ENCODE measurements around the gene CCL1. TPM values are rescaled to one million over a fixed set of nuclear protein-coding genes. Genes with fewer than 3 reads are reported as not detected.
A peak's percentile ranks its signal among the peaks of the same experiment; 100 is the strongest.

CCL1 gene
- polyA plus RNA-seq, 3 donors: not detected

GRCh38 chr17:34387566-34387965 is 24.5 kb upstream of the CCL1 start:
- no peaks in the 10 kb centered on the region for H3K9me3 Mint-ChIP-seq
- peak overlapping the region; percentile 32 to 69 for H3K27ac ChIP-seq (ENCODE audit: low read depth in 1 of 2, low read length in 2 of 2)
- no peak overlapping the region for H2AFZ ChIP-seq (ENCODE audit: insufficient read depth, low read depth, low read length, poor library complexity, severe bottlenecking)
- no peaks in the 10 kb centered on the region for H3K27me3 ChIP-seq (ENCODE audit: control insufficient read depth in 2 of 2, insufficient read depth in 2 of 2, low read length in 2 of 2)
- 96% methylated on average over 2 of the region's 5 CpGs for WGBS (ENCODE audit: insufficient coverage)
- peaks cover 28% of the 10 kb centered on the region for H3K4me1 Mint-ChIP-seq
- no peaks in the 10 kb centered on the region for H4K20me1 ChIP-seq (ENCODE audit: insufficient read depth, low read length)
- no peak for TF ChIP-seq CTCF (IDR thresholded peaks at IDR 0.05)
- H3K4me1 ChIP-seq (ENCODE audit: control insufficient read depth in 1 of 2, insufficient read depth in 2 of 2, low read length in 2 of 2): peaks cover 21 to 25% of the 10 kb centered on the region in 2 donors
- H3K4me3 Mint-ChIP-seq: no peak overlapping the region
- no peaks in the 10 kb centered on the region for H3K36me3 Mint-ChIP-seq
- peak overlapping the region in 5 of 7 donors; percentile 64 to 90 (median 75) for H3K27ac Mint-ChIP-seq
- DNase-seq: no peak
- H3K9me3 ChIP-seq (replicated peaks in 1 of 2; ENCODE audit: control insufficient read depth in 1 of 2, insufficient read depth in 1 of 2, low read length in 2 of 2): no peaks in the 10 kb centered on the region
- H3K4me3 ChIP-seq (replicated peaks in 1 of 3; ENCODE audit: low read depth in 2 of 3, low read length in 3 of 3): no peak overlapping the region
- H3K4me2 ChIP-seq (replicated peaks; ENCODE audit: extremely low read depth, low read length, poor library complexity, severe bottlenecking): peak overlapping the region; percentile 22
- intact Hi-C loops (cut with micrococcal nuclease): no loop called here
- no peaks in the 10 kb centered on the region for H3K79me2 ChIP-seq (ENCODE audit: insufficient read depth, low read length)
- H3K9ac ChIP-seq (ENCODE audit: insufficient read depth, low read length, poor library complexity, severe bottlenecking): no peak overlapping the region
- peaks cover 2 to 5% (median 4%) of the 10 kb centered on the region in 3 donors for H3K27me3 Mint-ChIP-seq (ENCODE audit: low read depth in 3 of 3)
- H3K36me3 ChIP-seq (replicated peaks in 1 of 2; ENCODE audit: control insufficient read depth in 1 of 2, insufficient read depth in 2 of 2, low read length in 2 of 2): no peaks in the 10 kb centered on the region

- peaks cover 33% of the 10 kb centered on the region for H3K4me1 Mint-ChIP-seq
- Histone ChIP-seq H3K36me3 (replicated peaks in 1 of 2; ENCODE audit: control insufficient read depth in 1 of 2, insufficient read depth in 2 of 2, low read length in 2 of 2) (no peaks in the 10 kb centered on the region), H3K4me2 (replicated peaks; ENCODE audit: extremely low read depth, low read length, poor library complexity, severe bottlenecking) (peak overlapping the region; percentile 22), H3K4me3 (replicated peaks in 1 of 3; ENCODE audit: low read depth in 2 of 3, low read length in 3 of 3) (no peak overlapping the region), H4K20me1 (ENCODE audit: insufficient read depth, low read length) (no peaks in the 10 kb centered on the region), H3K27ac (ENCODE audit: low read depth in 1 of 2, low read length in 2 of 2) (peak overlapping the region; percentile 32 to 69), H3K79me2 (ENCODE audit: insufficient read depth, low read length) (no peaks in the 10 kb centered on the region), H3K9me3 (replicated peaks in 1 of 2; ENCODE audit: control insufficient read depth in 1 of 2, insufficient read depth in 1 of 2, low read length in 2 of 2) (no peaks in the 10 kb centered on the region), H3K4me1 (ENCODE audit: control insufficient read depth in 1 of 2, insufficient read depth in 2 of 2, low read length in 2 of 2) (peaks cover 26 to 30% of the 10 kb centered on the region in 2 donors), H3K27me3 (ENCODE audit: control insufficient read depth in 2 of 2, insufficient read depth in 2 of 2, low read length in 2 of 2) (no peaks in the 10 kb centered on the region), H3K9ac (ENCODE audit: insufficient read depth, low read length, poor library complexity, severe bottlenecking) (no peak overlapping the region), H2AFZ (ENCODE audit: insufficient read depth, low read depth, low read length, poor library complexity, severe bottlenecking) (no peak overlapping the region)
- 100% methylated on average over 1 of the region's 5 CpGs for WGBS (ENCODE audit: insufficient coverage)
- H3K27me3 Mint-ChIP-seq (ENCODE audit: low read depth in 3 of 3): peaks cover 2 to 4% (median 4%) of the 10 kb centered on the region in 3 donors
- H3K27ac Mint-ChIP-seq: peak overlapping the region in 6 of 7 donors; percentile 64 to 90 (median 79)
- TF ChIP-seq CTCF (IDR thresholded peaks at IDR 0.05): no peak
- no peaks in the 10 kb centered on the region for H3K9me3 Mint-ChIP-seq
- no peaks in the 10 kb centered on the region for H3K36me3 Mint-ChIP-seq
- intact Hi-C loops (cut with micrococcal nuclease): no loop called here
- DNase-seq: peak; percentile 49 to 75 (median 65)
- peak overlapping the region in 1 of 2 donors; percentile 13 for H3K4me3 Mint-ChIP-seq
These were observed 23.9 kb upstream of the CCL1 start for GRCh38 chr17:34386697-34387550.

Data from CD14-positive monocyte (primary cell).